B cell (primary cell): ENCODE results near the gene RGS17. TPM values are rescaled to one million over a fixed set of nuclear protein-coding genes. Genes with fewer than 3 reads are reported as not detected.

ENCODE experiments used
- ATAC-seq: fragments of 200-7000 bp; cut with Tn5 transposase; one replicate; pipeline ENCODE4 v1.10.0; 2021; ENCODE audit warnings: low read depth, mild to moderate bottlenecking, moderate number of reproducible peaks, moderate library complexity
- CTCF ChIA-PET: fragments of 350-600 bp; sonication (Branson Sonifier 250); formaldehyde crosslinking; loops from one replicate; lab custom pipeline; 2021; ENCODE audit warnings: antibody characterized with exemption, inconsistent platforms; lab: Charles Lee
- POLR2A ChIA-PET: fragments of 350-600 bp; sonication (Branson Sonifier 250); formaldehyde crosslinking; loops from one replicate; lab custom pipeline; 2021; ENCODE audit warnings: antibody characterized with exemption; lab: Charles Lee
- DNase-seq: peaks from one replicate; pipeline ENCODE4 v3.0.0; 2013
- H2AFZ ChIP-seq: 2 replicates; pipeline ENCODE4 v1.6.1; 2012; ENCODE audit warnings: mild to moderate bottlenecking, low read depth, low read length; ENCODE audit not compliant: insufficient read depth, poor library complexity, severe bottlenecking
- H3K27ac ChIP-seq, 2 donors: 1 replicate in 1 of 2; 2 replicates in 1 of 2; pipeline ENCODE4 v1.5.1; 2012 to 2013; ENCODE audit warnings: low read length in 2 of 2, mild to moderate bottlenecking in 2 of 2, moderate library complexity in 1 of 2
- H3K27me3 ChIP-seq, 4 experiments: fragments of 200-600 bp in 1 of 4; sonication (generic) in 1 of 4; replicated peaks in 1 of 4; 1 replicate in 2 of 4; 2 replicates in 2 of 4; pipeline versions ENCODE4 v1.6.1 to v1.7.0; 2013 to 2016; ENCODE audit warnings: low read length in 3 of 4, mild to moderate bottlenecking in 2 of 4, mixed read lengths in 1 of 4, moderate library complexity in 1 of 4; ENCODE audit not compliant: insufficient read depth in 4 of 4, control insufficient read depth in 3 of 4; ENCODE audit errors: control extremely low read depth in 1 of 4
- H3K36me3 ChIP-seq, 2 experiments: replicated peaks in 1 of 2; 1 replicate in 1 of 2; 2 replicates in 1 of 2; pipeline versions ENCODE4 v1.6.1 to v1.7.1; 2013; ENCODE audit warnings: low read length in 1 of 2; ENCODE audit not compliant: insufficient read depth in 2 of 2, control insufficient read depth in 1 of 2; ENCODE audit errors: control extremely low read depth in 1 of 2, extremely low read depth in 1 of 2
- H3K4me1 ChIP-seq, 2 donors: fragments of 200-600 bp in 1 of 2; sonication (generic) in 1 of 2; 1 replicate in 1 of 2; 2 replicates in 1 of 2; pipeline versions ENCODE4 v1.5.1 to v1.6.1; 2013 to 2017; ENCODE audit warnings: low read length in 2 of 2; ENCODE audit not compliant: control insufficient read depth in 2 of 2, insufficient read depth in 2 of 2
- H3K4me2 ChIP-seq: replicated peaks from 2 replicates; pipeline ENCODE3; 2012; ENCODE audit warnings: mild to moderate bottlenecking, low read depth, low read length; ENCODE audit not compliant: poor library complexity, severe bottlenecking
- H3K4me3 ChIP-seq, 5 experiments: fragments of 200-600 bp in 1 of 5; sonication (generic) in 1 of 5; 1 replicate in 3 of 5; 2 replicates in 2 of 5; pipeline versions ENCODE4 v1.5.1 to v1.7.0; 2011 to 2016; ENCODE audit warnings: low read length in 4 of 5, mild to moderate bottlenecking in 4 of 5, low read depth in 2 of 5, control low read depth in 1 of 5, moderate library complexity in 1 of 5; ENCODE audit not compliant: insufficient read depth in 1 of 5; ENCODE audit errors: control extremely low read depth in 1 of 5, extremely low read depth in 1 of 5
- H3K79me2 ChIP-seq: fragments of 200-600 bp; sonication (generic); one replicate; pipeline ENCODE4 v1.6.0; 2016; ENCODE audit warnings: low read length; ENCODE audit not compliant: control insufficient read depth, insufficient read depth
- H3K9ac ChIP-seq: fragments of 200-600 bp; sonication (generic); 2 replicates; pipeline ENCODE4 v1.6.1; 2017; ENCODE audit warnings: mild to moderate bottlenecking, low read length, moderate library complexity
- H3K9me3 ChIP-seq, 3 donors: one replicate each; pipeline versions ENCODE4 v1.6.1 to v1.7.1; 2013; ENCODE audit warnings: low read length in 2 of 3; ENCODE audit not compliant: control insufficient read depth in 2 of 3, insufficient read depth in 1 of 3; ENCODE audit errors: control extremely low read depth in 1 of 3
- H4K20me1 ChIP-seq: 2 replicates; pipeline ENCODE4 v1.6.0; 2012; ENCODE audit warnings: mild to moderate bottlenecking, low read length; ENCODE audit not compliant: insufficient read depth, control insufficient read depth, poor library complexity, severe bottlenecking
- H3K27ac Mint-ChIP-seq: one replicate; pipeline ENCODE4 v1.8.0; 2021; ENCODE audit warnings: mixed read lengths
- H3K27me3 Mint-ChIP-seq: one replicate; pipeline ENCODE4 v1.8.0; 2021; ENCODE audit warnings: mixed read lengths
- H3K4me1 Mint-ChIP-seq: one replicate; pipeline ENCODE4 v1.8.0; 2021; ENCODE audit warnings: mixed read lengths
- H3K4me3 Mint-ChIP-seq: one replicate; pipeline ENCODE4 v1.8.0; 2021; ENCODE audit warnings: mixed read lengths
- H3K9me3 Mint-ChIP-seq: one replicate; pipeline ENCODE4 v1.8.0; 2022; ENCODE audit warnings: mixed read lengths; ENCODE audit not compliant: insufficient read depth
- EZH2 ChIP-seq: IDR thresholded peaks from 2 replicates; pipeline ENCODE4 v1.6.1; 2012; ENCODE audit warnings: borderline replicate concordance, low read depth, mild to moderate bottlenecking, moderate library complexity, low read length; ENCODE audit not compliant: insufficient read depth, poor library complexity, severe bottlenecking
- WGBS: methylation state at CpG from one replicate; pipeline ENCODE4 v1.1.5; 2013; ENCODE audit warnings: missing lambda C conversion rate; ENCODE audit not compliant: insufficient coverage; 5-methylcytosine and 5-hydroxymethylcytosine counted together
- intact Hi-C: fragments of 100-400 bp; cut with micrococcal nuclease; formaldehyde crosslinking; loops from one replicate; pipeline ENCODE4 v1.10.0; 2022
- polyA plus RNA-seq: library from polyadenylated mRNA; depleted of rRNA; stranded (reverse); fragments of >200 nt; gene quantifications from 2 replicates; pipeline ENCODE4 v1.2.3, GENCODE V29; 2012
- total RNA-seq, 2 donors: library from RNA; stranded (reverse); fragments of 120-200 nt in 1 of 2; gene quantifications; 1 replicate in 1 of 2; 2 replicates in 1 of 2; pipeline versions ENCODE4 v1.2.3 to v1.2.4, GENCODE V29; 2013 to 2022
- TF ChIP-seq, protein P1 (sequence below): fragments of 200-600 bp; IDR thresholded peaks from one replicate; pipeline ENCODE4 v1.8.0; 2022; ENCODE audit warnings: antibody characterized with exemption, mild to moderate bottlenecking

RGS17 gene
- total and polyA plus RNA-seq, 2 donors (not counting 1 experiment from before 2014, with no cell fraction given), result not detected

DNA sequence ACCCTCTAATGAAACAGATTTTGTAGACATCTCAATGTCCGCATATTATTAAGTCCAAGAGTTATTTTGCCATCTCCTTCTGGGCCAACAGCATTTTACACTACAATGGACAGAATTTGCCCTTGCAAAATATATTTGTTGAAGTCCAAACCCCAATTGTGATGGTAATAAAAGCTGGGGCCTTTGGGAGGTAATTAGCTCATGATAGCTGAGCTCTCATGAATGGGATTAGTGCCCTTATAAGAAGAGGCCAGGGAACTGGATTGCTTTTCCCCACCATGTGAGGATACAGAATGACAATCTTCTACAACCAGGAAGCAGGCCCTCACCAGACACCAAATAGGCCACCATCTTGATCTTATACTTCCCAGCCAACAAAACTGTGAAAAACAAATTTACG is 83.7 kb downstream of the RGS17 start:
- Mint-ChIP-seq H3K27me3 (peaks cover 8% of the 10 kb centered on the region), H3K4me3 (no peak overlapping the region), H3K27ac (no peak overlapping the region), H3K4me1 (no peaks in the 10 kb centered on the region), H3K9me3 (no peaks in the 10 kb centered on the region)
- no peak for DNase-seq
- no peak for TF ChIP-seq EZH2
- TF ChIP-seq, protein P1, sequence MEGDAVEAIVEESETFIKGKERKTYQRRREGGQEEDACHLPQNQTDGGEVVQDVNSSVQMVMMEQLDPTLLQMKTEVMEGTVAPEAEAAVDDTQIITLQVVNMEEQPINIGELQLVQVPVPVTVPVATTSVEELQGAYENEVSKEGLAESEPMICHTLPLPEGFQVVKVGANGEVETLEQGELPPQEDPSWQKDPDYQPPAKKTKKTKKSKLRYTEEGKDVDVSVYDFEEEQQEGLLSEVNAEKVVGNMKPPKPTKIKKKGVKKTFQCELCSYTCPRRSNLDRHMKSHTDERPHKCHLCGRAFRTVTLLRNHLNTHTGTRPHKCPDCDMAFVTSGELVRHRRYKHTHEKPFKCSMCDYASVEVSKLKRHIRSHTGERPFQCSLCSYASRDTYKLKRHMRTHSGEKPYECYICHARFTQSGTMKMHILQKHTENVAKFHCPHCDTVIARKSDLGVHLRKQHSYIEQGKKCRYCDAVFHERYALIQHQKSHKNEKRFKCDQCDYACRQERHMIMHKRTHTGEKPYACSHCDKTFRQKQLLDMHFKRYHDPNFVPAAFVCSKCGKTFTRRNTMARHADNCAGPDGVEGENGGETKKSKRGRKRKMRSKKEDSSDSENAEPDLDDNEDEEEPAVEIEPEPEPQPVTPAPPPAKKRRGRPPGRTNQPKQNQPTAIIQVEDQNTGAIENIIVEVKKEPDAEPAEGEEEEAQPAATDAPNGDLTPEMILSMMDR, result no peak
- intact Hi-C loops, result no loop called here
- no peaks in the 10 kb centered on the region for H3K9me3 ChIP-seq
- H3K27me3 ChIP-seq, result no peaks in the 10 kb centered on the region
- H3K4me1 ChIP-seq, result no peaks in the 10 kb centered on the region
- H3K79me2 ChIP-seq, result no peaks in the 10 kb centered on the region
- no peak for ATAC-seq
- 100% methylated on average over 1 of the region's 2 CpGs for WGBS
- CTCF ChIA-PET, result no interaction called here
- no peak overlapping the region for H3K4me2 ChIP-seq
- H3K36me3 ChIP-seq, result no peaks in the 10 kb centered on the region
- no peak overlapping the region for H2AFZ ChIP-seq
- H3K4me3 ChIP-seq, result no peak overlapping the region
- no peaks in the 10 kb centered on the region for H4K20me1 ChIP-seq
- no peak overlapping the region for H3K27ac ChIP-seq
- H3K9ac ChIP-seq, result no peak overlapping the region
- POLR2A ChIA-PET, result no interaction called here

DNA sequence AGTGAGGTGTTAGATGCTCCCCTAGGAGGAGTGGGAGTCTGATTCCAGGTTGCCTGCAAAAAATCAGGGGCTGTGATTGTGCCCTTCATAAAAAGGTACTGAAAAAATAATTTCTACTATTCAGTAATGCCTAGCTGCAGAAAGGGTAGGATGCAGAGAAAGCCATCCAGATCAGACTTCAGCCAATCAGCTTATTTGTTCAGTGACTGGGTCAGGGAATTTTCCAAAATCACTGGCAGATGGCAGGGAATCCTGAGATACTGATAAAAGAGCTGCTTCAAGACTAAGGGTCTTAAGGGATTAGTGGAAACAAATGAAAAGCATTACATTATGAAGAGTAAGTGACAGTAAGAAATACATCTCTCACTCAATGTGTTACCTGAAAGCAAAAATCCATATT is 85.8 kb downstream of the RGS17 start:
- no peak for ATAC-seq
- Histone ChIP-seq H3K4me3 (no peak overlapping the region), H3K79me2 (no peaks in the 10 kb centered on the region), H2AFZ (no peak overlapping the region), H3K9ac (no peak overlapping the region), H4K20me1 (no peaks in the 10 kb centered on the region), H3K36me3 (no peaks in the 10 kb centered on the region), H3K4me1 (no peaks in the 10 kb centered on the region), H3K27me3 (no peaks in the 10 kb centered on the region), H3K27ac (no peak overlapping the region), H3K4me2 (no peak overlapping the region), H3K9me3 (no peaks in the 10 kb centered on the region)
- Mint-ChIP-seq H3K4me1 (no peaks in the 10 kb centered on the region), H3K9me3 (no peaks in the 10 kb centered on the region), H3K4me3 (no peak overlapping the region), H3K27me3 (peaks cover 11% of the 10 kb centered on the region), H3K27ac (no peak overlapping the region)
- TF ChIP-seq, protein P1, result no peak
- TF ChIP-seq EZH2, result no peak
- intact Hi-C loops, result no loop called here
- no peak for DNase-seq
- ChIA-PET POLR2A (no interaction called here), CTCF (interaction anchor here (1.1 kb wide), 1 partner anchor 18 kb away, joined by 3 read pairs; no protein-coding TSS in a partner anchor)
